A673 (cell line): ENCODE data around the gene CUL4A. TPM values are rescaled to one million over a fixed set of nuclear protein-coding genes. Genes with fewer than 3 reads are reported as not detected.

ENCODE experiments used
- BruUV-seq: library from RNA; stranded (reverse); fragments of 400-500 nt; replicated peaks from 2 replicates; lab custom pipeline; 2021; lab: Mats Ljungman, UMichigan
- CTCF ChIA-PET: fragments of 300-600 bp; sonication (Branson Sonifier 250); formaldehyde crosslinking; loops from one replicate; lab custom pipeline; 2022; ENCODE audit warnings: antibody characterized with exemption; lab: Charles Lee
- POLR2A ChIA-PET: fragments of 300-600 bp; sonication (Branson Sonifier 250); formaldehyde crosslinking; loops from one replicate; lab custom pipeline; 2022; ENCODE audit warnings: antibody characterized with exemption; ENCODE audit not compliant: low non-redundant PET; lab: Charles Lee
- DNase-seq: peaks from one replicate; pipeline ENCODE4 v3.0.0-alpha.2; 2015; ENCODE audit warnings: low spot score
- H3K27ac ChIP-seq: fragments of 200-600 bp; sonication (generic); 2 replicates; pipeline ENCODE4 v1.5.1; 2016; ENCODE audit warnings: mixed run types, low read depth, mild to moderate bottlenecking, mixed read lengths, antibody characterized with exemption, low read length; ENCODE audit not compliant: poor library complexity, severe bottlenecking
- H3K27me3 ChIP-seq: fragments of 200-600 bp; sonication (generic); replicated peaks from 2 replicates; pipeline ENCODE4 v1.6.1; 2017; ENCODE audit warnings: mixed run types, low read depth, mild to moderate bottlenecking, mixed read lengths, antibody characterized with exemption, low read length; ENCODE audit not compliant: insufficient read depth, poor library complexity
- H3K36me3 ChIP-seq: fragments of 200-600 bp; sonication (generic); 2 replicates; pipeline ENCODE4 v1.6.1; 2016; ENCODE audit warnings: mixed run types, mild to moderate bottlenecking, mixed read lengths, antibody characterized with exemption, low read length; ENCODE audit not compliant: insufficient read depth, poor library complexity, severe bottlenecking
- H3K4me1 ChIP-seq: fragments of 200-600 bp; sonication (generic); 2 replicates; pipeline ENCODE4 v1.6.1; 2017; ENCODE audit warnings: mixed run types, mild to moderate bottlenecking, mixed read lengths, antibody characterized with exemption, low read length; ENCODE audit not compliant: insufficient read depth, poor library complexity, severe bottlenecking
- H3K4me3 ChIP-seq: fragments of 200-600 bp; sonication (generic); 2 replicates; pipeline ENCODE4 v1.5.1; 2016; ENCODE audit warnings: low read depth, mixed run types, mild to moderate bottlenecking, mixed read lengths, low read length; ENCODE audit not compliant: poor library complexity, severe bottlenecking
- H3K9me3 ChIP-seq: fragments of 200-600 bp; sonication (generic); 2 replicates; pipeline ENCODE4 v1.6.1; 2016; ENCODE audit warnings: mixed run types, low read depth, mild to moderate bottlenecking, mixed read lengths, antibody characterized with exemption, low read length; ENCODE audit not compliant: poor library complexity, severe bottlenecking
- CTCF ChIP-seq: fragments of 300-800, 200-600 bp; sonication (generic); conservative IDR thresholded peaks from 2 replicates; pipeline ENCODE4 v1.5.1; 2017; ENCODE audit warnings: low read depth, mild to moderate bottlenecking, antibody characterized with exemption, low read length, moderate library complexity, mixed read lengths
- EZH2 ChIP-seq: fragments of 200-600 bp; sonication (generic); IDR thresholded peaks from 2 replicates; pipeline ENCODE4 v1.6.1; 2017; ENCODE audit warnings: borderline replicate concordance, low read depth, mild to moderate bottlenecking, mixed read lengths, antibody characterized with exemption, low read length; ENCODE audit not compliant: poor library complexity, severe bottlenecking
- intact Hi-C: fragments of 100-400 bp; cut with micrococcal nuclease; formaldehyde crosslinking; loops from one replicate; pipeline ENCODE4 v1.10.0; 2022; ENCODE audit not compliant: unreplicated experiment
- total RNA-seq: library from RNA; stranded (reverse); gene quantifications from 2 replicates; pipeline ENCODE4 v1.2.3, GENCODE V29; 2021

CUL4A gene
- total RNA-seq, 1 experiment from 2014 or later: 87.5 TPM

DNA sequence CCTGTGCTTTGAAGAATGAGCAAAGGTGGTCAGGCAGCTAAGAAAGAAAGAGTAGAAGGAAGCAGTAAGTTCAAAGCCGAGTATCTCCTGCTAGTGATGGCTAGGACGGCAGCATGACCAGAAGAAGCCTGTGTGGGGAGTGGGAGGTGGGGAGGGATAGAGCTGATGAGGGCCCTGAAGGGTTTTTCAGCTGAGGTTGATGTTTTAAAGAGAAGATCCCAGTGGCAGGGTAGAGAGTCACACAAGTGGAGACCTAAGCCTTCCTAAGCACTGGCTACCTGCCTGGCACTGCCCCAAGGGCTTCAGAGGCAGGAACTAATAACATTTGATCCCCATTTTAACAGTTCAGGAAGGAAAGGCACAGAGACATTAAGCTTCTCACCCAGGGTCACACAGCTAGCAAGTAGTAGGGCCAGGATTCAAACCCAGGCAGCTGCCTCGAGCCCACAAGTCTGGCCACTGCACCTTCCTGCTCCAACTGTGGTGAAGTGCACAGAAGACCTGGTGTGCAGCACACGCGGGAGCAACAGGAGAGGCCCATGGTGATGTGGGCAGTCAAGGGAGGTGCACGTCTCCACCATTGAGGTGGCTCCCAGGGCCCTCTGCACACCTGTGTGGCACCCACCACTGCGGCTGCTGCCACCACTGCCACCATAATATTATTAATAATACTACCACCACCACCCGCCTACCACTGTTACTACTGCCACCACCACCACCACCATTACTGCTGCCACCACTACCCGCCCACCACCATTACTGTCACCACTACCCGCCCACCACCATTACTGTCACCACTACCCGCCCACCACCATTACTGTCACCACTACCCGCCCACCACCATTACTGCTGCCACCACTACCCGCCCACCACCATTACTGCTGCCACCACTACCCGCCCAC, 22.1 kb downstream of the CUL4A start:
- H3K27me3 ChIP-seq: no peaks in the 10 kb centered on the region
- H3K36me3 ChIP-seq: peaks cover 9% of the 10 kb centered on the region
- intact Hi-C loops: no loop called here
- CTCF ChIA-PET: no interaction called here
- BruUV-seq: no TSS peak
- no peaks in the 10 kb centered on the region for H3K9me3 ChIP-seq
- no peak overlapping the region for H3K27ac ChIP-seq
- no peaks in the 10 kb centered on the region for H3K4me1 ChIP-seq
- POLR2A ChIA-PET: no interaction called here
- TF ChIP-seq EZH2 (no peak), CTCF (no peak)
- no peak for DNase-seq
- H3K4me3 ChIP-seq: no peak overlapping the region

GRCh38 chr13:113232208-113233003, 23.0 kb downstream of the CUL4A start:
- ChIA-PET POLR2A (no interaction called here), CTCF (no interaction called here)
- TF ChIP-seq EZH2 (no peak), CTCF (no peak)
- H3K27ac ChIP-seq: no peak overlapping the region
- intact Hi-C loops: no loop called here
- BruUV-seq: no TSS peak
- H3K27me3 ChIP-seq: no peaks in the 10 kb centered on the region
- DNase-seq: no peak
- peaks cover 14% of the 10 kb centered on the region for H3K36me3 ChIP-seq
- no peaks in the 10 kb centered on the region for H3K9me3 ChIP-seq
- H3K4me3 ChIP-seq: no peak overlapping the region
- no peaks in the 10 kb centered on the region for H3K4me1 ChIP-seq

DNA sequence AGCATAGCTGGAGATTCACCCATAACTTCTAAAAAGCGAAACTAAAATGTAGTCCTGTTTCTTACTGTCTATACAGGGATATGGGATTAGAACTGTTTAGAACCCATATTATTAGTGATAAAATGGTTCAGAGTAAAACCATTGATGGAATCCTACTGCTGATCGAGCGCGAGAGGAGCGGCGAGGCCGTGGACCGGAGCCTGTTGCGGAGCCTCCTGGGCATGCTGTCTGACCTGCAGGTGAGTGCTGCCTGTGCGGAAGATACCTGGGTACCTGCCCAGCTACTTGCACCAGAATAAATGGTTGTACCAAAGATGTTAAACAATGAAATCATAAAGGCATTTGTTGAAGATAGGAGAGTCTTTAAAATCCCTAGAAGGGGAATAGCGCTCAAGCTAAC, 23.7 kb downstream of the CUL4A start:
- BruUV-seq: no TSS peak
- no peaks in the 10 kb centered on the region for H3K4me1 ChIP-seq
- ChIA-PET POLR2A (no interaction called here), CTCF (no interaction called here)
- H3K9me3 ChIP-seq: no peaks in the 10 kb centered on the region
- TF ChIP-seq EZH2 (no peak), CTCF (no peak)
- no peak for DNase-seq
- no peak overlapping the region for H3K4me3 ChIP-seq
- H3K27ac ChIP-seq: no peak overlapping the region
- no peaks in the 10 kb centered on the region for H3K27me3 ChIP-seq
- peaks cover 14% of the 10 kb centered on the region for H3K36me3 ChIP-seq
- intact Hi-C loops: no loop called here
